Measurements from ENCODE around the gene TRMT10C. TPM values are rescaled to one million over a fixed set of nuclear protein-coding genes. Genes with fewer than 3 reads are reported as not detected.

TRMT10C gene
- total RNA-seq, 1 donor = 38.4 TPM

GRCh38 chr3:101573449-101574387 lies 12.1 kb downstream of the TRMT10C start, which contains the start of gene PCNP:
PCNP (plus strand) TSS chr3:101574180; CDS start chr3:101574216, 36 bp downstream.
- peak; percentile 99 for DNase-seq (ENCODE audit: low read depth)
- peak; percentile 83 for TF ChIP-seq CTCF (IDR thresholded peaks at IDR 0.05; ENCODE audit: insufficient read depth, low read depth, low read length)
- H3K4me3 ChIP-seq (ENCODE audit: low read depth, low read length) = peak within 1 kb of the TSS; percentile 91

GRCh38 chr3:101574388-101575112 lies 12.9 kb downstream of the TRMT10C start:
- TF ChIP-seq CTCF (IDR thresholded peaks at IDR 0.05; ENCODE audit: insufficient read depth, low read depth, low read length) = no peak
- peak; percentile 72 for DNase-seq (ENCODE audit: low read depth)
- peak overlapping the region; percentile 91 for H3K4me3 ChIP-seq (ENCODE audit: low read depth, low read length)

- no peak for TF ChIP-seq CTCF (IDR thresholded peaks at IDR 0.05; ENCODE audit: insufficient read depth, low read depth, low read length)
- no peak overlapping the region for H3K4me3 ChIP-seq (ENCODE audit: low read depth, low read length)
These were observed 15.6 kb downstream of the TRMT10C start for GRCh38 chr3:101577286-101577685.

GRCh38 chr3:101588616-101589015 lies 26.9 kb downstream of the TRMT10C start:
- no peak for DNase-seq (ENCODE audit: low read depth)
- TF ChIP-seq CTCF (IDR thresholded peaks at IDR 0.05; ENCODE audit: insufficient read depth, low read depth, low read length) = no peak
- no peak overlapping the region for H3K4me3 ChIP-seq (ENCODE audit: low read depth, low read length)

More at GRCh38 chr3:101577286-101577685, 15.6 kb downstream of the TRMT10C start:
- no peak for DNase-seq (ENCODE audit: low read depth)

- no peak for TF ChIP-seq CTCF (IDR thresholded peaks at IDR 0.05; ENCODE audit: insufficient read depth, low read depth, low read length)
- H3K4me3 ChIP-seq (ENCODE audit: low read depth, low read length) = no peak overlapping the region
- DNase-seq (ENCODE audit: low read depth) = no peak
These were observed 29.4 kb downstream of the TRMT10C start for GRCh38 chr3:101591071-101591470.

GRCh38 chr3:101602731-101603130 lies 41.1 kb downstream of the TRMT10C start:
- H3K4me3 ChIP-seq (ENCODE audit: low read depth, low read length) = no peak overlapping the region
- DNase-seq (ENCODE audit: low read depth) = no peak
- no peak for TF ChIP-seq CTCF (IDR thresholded peaks at IDR 0.05; ENCODE audit: insufficient read depth, low read depth, low read length)
